ENCODE measurements around the gene ARL3.
"Not testable (repeated sequence)": the region's sequence is repeated elsewhere in the genome, so short reads cannot be mapped to it uniquely, and the experiment has no call there.

ARL3 gene

GRCh38 chr10:102701796-102702195 is 12.4 kb downstream of the ARL3 start:
- no peak for DNase-seq

GRCh38 chr10:102701272-102701671 is 12.9 kb downstream of the ARL3 start:
- no peak for DNase-seq

- no peak for DNase-seq
Observed at GRCh38 chr10:102698894-102699293, 15.3 kb downstream of the ARL3 start.

- no peak for DNase-seq
Observed at GRCh38 chr10:102696736-102697135, 17.5 kb downstream of the ARL3 start.

- not testable (repeated sequence) for DNase-seq
Observed at GRCh38 chr10:102695401-102695800, 18.8 kb downstream of the ARL3 start.

GRCh38 chr10:102691285-102692066 is 22.7 kb downstream of the ARL3 start:
- no peak for DNase-seq

- DNase-seq: no peak
Observed at GRCh38 chr10:102683736-102684135, 30.5 kb downstream of the ARL3 start.

- no peak for DNase-seq
Observed at GRCh38 chr10:102682981-102683380, 31.2 kb downstream of the ARL3 start.

- no peak for DNase-seq
Observed at GRCh38 chr10:102682416-102682815, 31.8 kb downstream of the ARL3 start.

GRCh38 chr10:102681696-102682095 is 32.5 kb downstream of the ARL3 start:
- DNase-seq: no peak

GRCh38 chr10:102679596-102679995 is 34.6 kb downstream of the ARL3 start:
- no peak for DNase-seq

GRCh38 chr10:102678842-102679289 is 35.3 kb downstream of the ARL3 start:
- peak; percentile 44 for DNase-seq

- DNase-seq: no peak
Observed at GRCh38 chr10:102678068-102678400, 36.2 kb downstream of the ARL3 start.

- DNase-seq: no peak
Observed at GRCh38 chr10:102677331-102678067, 36.7 kb downstream of the ARL3 start.

GRCh38 chr10:102676534-102677315 is 37.5 kb downstream of the ARL3 start:
- no peak for DNase-seq

- DNase-seq: no peak
Observed at GRCh38 chr10:102675666-102676533, 38.3 kb downstream of the ARL3 start.

- no peak for DNase-seq
Observed at GRCh38 chr10:102675011-102675665, 39.1 kb downstream of the ARL3 start.

- DNase-seq: no peak
Observed at GRCh38 chr10:102674566-102674965, 39.6 kb downstream of the ARL3 start.

GRCh38 chr10:102673819-102674511 is 40.2 kb downstream of the ARL3 start:
- DNase-seq: peak; percentile 78

GRCh38 chr10:102673236-102673818 is 40.9 kb downstream of the ARL3 start:
- no peak for DNase-seq

GRCh38 chr10:102670871-102671434 is 43.2 kb downstream of the ARL3 start:
- no peak for DNase-seq

Data from activated CD4-positive, alpha-beta T cell treated with anti-CD3 and anti-CD28 coated beads, Interleukin-10, Interleukin-2, amounts not matched to agents 100 ng/mL and 50 ng/mL, durations not matched to agents 16 hours and 8 hours (primary cell).